Trophoblast cell (in vitro differentiated cells and primary cell): ENCODE measurements around the gene DCUN1D3.

Experiments
- DNase-seq, 2 donors: peaks; one replicate each; pipeline ENCODE4 v3.0.0-alpha.2; 2016
- H2AFZ ChIP-seq: 2 replicates; pipeline ENCODE4 v1.6.1; 2013; ENCODE audit warnings: low read length, moderate library complexity, mild to moderate bottlenecking; ENCODE audit not compliant: insufficient read depth, poor library complexity
- H2AK5ac ChIP-seq: 2 replicates; pipeline ENCODE4 v1.6.1; 2013; ENCODE audit warnings: mild to moderate bottlenecking, low read length
- H2BK120ac ChIP-seq: 2 replicates; pipeline ENCODE4 v1.6.1; 2013; ENCODE audit warnings: low read length, mild to moderate bottlenecking, moderate library complexity; ENCODE audit not compliant: insufficient read depth, poor library complexity
- H2BK12ac ChIP-seq: 2 replicates; pipeline ENCODE4 v1.6.1; 2013; ENCODE audit warnings: mild to moderate bottlenecking, low read length, moderate library complexity
- H2BK5ac ChIP-seq: 2 replicates; pipeline ENCODE4 v1.6.1; 2013; ENCODE audit warnings: low read length, low read depth, moderate library complexity, mild to moderate bottlenecking; ENCODE audit not compliant: poor library complexity
- H3K14ac ChIP-seq: 2 replicates; pipeline ENCODE4 v1.6.1; 2013; ENCODE audit warnings: mild to moderate bottlenecking, low read length
- H3K18ac ChIP-seq: 2 replicates; pipeline ENCODE4 v1.6.1; 2013; ENCODE audit warnings: mild to moderate bottlenecking, low read length
- H3K23ac ChIP-seq: 2 replicates; pipeline ENCODE4 v1.6.1; 2013; ENCODE audit warnings: low read length
- H3K27ac ChIP-seq: 2 replicates; pipeline ENCODE4 v1.5.1; 2013; ENCODE audit warnings: low read depth, mild to moderate bottlenecking, inconsistent platforms, low read length, moderate library complexity
- H3K27me3 ChIP-seq: 2 replicates; pipeline ENCODE4 v1.6.1; 2013; ENCODE audit warnings: inconsistent platforms, mild to moderate bottlenecking, low read length, moderate library complexity; ENCODE audit not compliant: insufficient read depth
- H3K36me3 ChIP-seq, 2 experiments: 1 replicate in 1 of 2; 2 replicates in 1 of 2; pipeline ENCODE4 v1.6.1; 2013; ENCODE audit warnings: low read length in 2 of 2, mild to moderate bottlenecking in 2 of 2, moderate library complexity in 1 of 2; ENCODE audit not compliant: insufficient read depth in 2 of 2, control insufficient read depth in 1 of 2
- H3K4ac ChIP-seq: 2 replicates; pipeline ENCODE4 v1.6.1; 2013; ENCODE audit warnings: low read depth, mild to moderate bottlenecking, low read length, moderate library complexity
- H3K4me1 ChIP-seq, 2 experiments: 1 replicate in 1 of 2; 2 replicates in 1 of 2; pipeline ENCODE4 v1.6.1; 2013; ENCODE audit warnings: low read length in 2 of 2, mild to moderate bottlenecking in 2 of 2, moderate library complexity in 1 of 2; ENCODE audit not compliant: insufficient read depth in 2 of 2, control insufficient read depth in 1 of 2
- H3K4me2 ChIP-seq: 2 replicates; pipeline ENCODE4 v1.6.1; 2013; ENCODE audit warnings: inconsistent platforms, mild to moderate bottlenecking, low read length, moderate library complexity
- H3K4me3 ChIP-seq: 2 replicates; pipeline ENCODE4 v1.5.1; 2013; ENCODE audit warnings: mild to moderate bottlenecking, low read depth, low read length, inconsistent platforms
- H3K79me1 ChIP-seq: one replicate; pipeline ENCODE4 v1.6.1; 2013; ENCODE audit warnings: low read length
- H3K79me2 ChIP-seq: 2 replicates; pipeline ENCODE4 v1.6.1; 2013; ENCODE audit warnings: low read length, mild to moderate bottlenecking; ENCODE audit not compliant: control insufficient read depth, insufficient read depth, poor library complexity
- H3K9ac ChIP-seq: 2 replicates; pipeline ENCODE4 v1.6.1; 2013; ENCODE audit warnings: mild to moderate bottlenecking, low read length
- H3K9me3 ChIP-seq: 2 replicates; pipeline ENCODE4 v1.6.1; 2013; ENCODE audit warnings: low read depth, mild to moderate bottlenecking, control low read depth, inconsistent platforms, low read length; ENCODE audit not compliant: insufficient read depth
- H4K12ac ChIP-seq: 2 replicates; pipeline ENCODE4 v1.6.1; 2013; ENCODE audit warnings: low read depth, mild to moderate bottlenecking, low read length, moderate library complexity
- H4K8ac ChIP-seq: 2 replicates; pipeline ENCODE4 v1.6.1; 2013; ENCODE audit warnings: low read depth, mild to moderate bottlenecking, low read length, moderate library complexity
- H4K91ac ChIP-seq: one replicate; pipeline ENCODE4 v1.6.1; 2013; ENCODE audit warnings: low read depth, mild to moderate bottlenecking, low read length, moderate library complexity
- WGBS: extraction: QIAGEN DNeasy Blood & Tissue Kit; methylation state at CpG from one replicate; pipeline ENCODE4 v1.1.7; 2013; ENCODE audit warnings: missing lambda C conversion rate; ENCODE audit not compliant: insufficient read length, insufficient coverage; ENCODE audit errors: extremely low coverage; 5-methylcytosine and 5-hydroxymethylcytosine counted together

DCUN1D3 gene

DNA sequence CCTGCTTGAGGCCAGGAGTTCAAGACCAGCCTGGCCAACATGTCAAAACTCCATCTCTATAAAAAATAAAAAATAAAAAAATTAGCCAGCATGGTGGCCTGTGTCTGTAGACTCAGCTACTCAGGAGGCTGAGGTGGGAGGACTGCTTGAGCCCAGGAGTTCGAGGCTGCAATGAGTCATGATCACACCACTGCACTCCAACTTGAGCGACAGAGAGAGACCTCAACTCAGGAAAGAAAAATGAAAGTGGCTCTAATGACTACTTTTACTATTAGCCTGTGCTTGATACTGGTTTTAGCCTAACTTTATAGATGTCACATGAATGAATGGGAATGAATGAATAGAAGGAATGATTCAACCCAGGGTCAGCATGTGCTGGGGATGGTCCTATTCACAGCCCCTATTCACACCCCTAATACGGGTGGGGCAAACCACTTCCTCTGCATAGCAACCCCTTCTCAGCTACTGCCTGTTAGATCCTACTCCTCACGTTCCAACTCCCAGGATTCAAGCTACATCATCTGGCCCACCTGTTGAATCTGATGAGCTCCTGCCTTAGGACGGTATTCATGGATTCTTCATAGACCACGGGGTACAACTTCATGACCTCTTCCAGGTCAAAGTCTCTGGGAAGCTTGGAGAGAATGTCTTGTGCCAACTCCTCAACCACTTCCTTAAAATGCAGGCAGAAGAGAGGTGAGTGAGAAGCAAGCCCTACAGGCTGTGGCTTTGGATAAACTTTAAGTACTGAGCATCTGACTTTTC is 40.9 kb upstream of the DCUN1D3 start:
- no peaks in the 10 kb centered on the region for H3K4me1 ChIP-seq
- H3K14ac ChIP-seq: no peak overlapping the region
- no peak overlapping the region for H4K91ac ChIP-seq
- no peak overlapping the region for H2BK12ac ChIP-seq
- H3K9ac ChIP-seq: no peak overlapping the region
- no peak overlapping the region for H3K4ac ChIP-seq
- no peak overlapping the region for H3K4me2 ChIP-seq
- no peak overlapping the region for H2AK5ac ChIP-seq
- no CpG with 5 or more reads among the region's 6 CpGs for WGBS
- no peak overlapping the region for H3K18ac ChIP-seq
- no peaks in the 10 kb centered on the region for H3K27me3 ChIP-seq
- no peak overlapping the region for H3K27ac ChIP-seq
- no peak overlapping the region for H4K8ac ChIP-seq
- H2AFZ ChIP-seq: no peak overlapping the region
- no peak overlapping the region for H2BK120ac ChIP-seq
- H3K79me2 ChIP-seq: no peaks in the 10 kb centered on the region
- no peak overlapping the region for H3K23ac ChIP-seq
- no peaks in the 10 kb centered on the region for H3K9me3 ChIP-seq
- H3K36me3 ChIP-seq: no peaks in the 10 kb centered on the region
- no peak overlapping the region for H3K4me3 ChIP-seq
- no peak for DNase-seq
- no peak overlapping the region for H4K12ac ChIP-seq
- no peak overlapping the region for H2BK5ac ChIP-seq
- H3K79me1 ChIP-seq: no peaks in the 10 kb centered on the region

DNA sequence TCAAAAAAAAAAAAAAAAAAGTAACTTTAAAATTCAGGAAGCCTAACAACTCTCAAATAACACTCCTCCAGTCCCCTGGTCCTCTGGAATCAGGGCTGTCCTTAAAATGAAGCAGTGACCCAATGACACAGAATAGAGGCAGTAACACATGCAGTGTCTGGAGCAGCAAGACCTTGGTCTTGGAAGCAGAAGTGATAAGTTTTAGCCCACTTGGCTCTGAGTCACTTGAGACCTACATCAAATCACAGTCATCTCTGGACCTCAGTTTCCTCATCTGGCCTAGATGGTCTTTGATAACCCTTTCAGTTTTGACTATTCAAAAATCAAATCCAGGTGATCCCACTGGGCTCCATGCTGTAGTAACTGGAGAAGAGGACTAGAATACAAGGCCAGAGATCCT is 39.5 kb upstream of the DCUN1D3 start:
- no peak overlapping the region for H2BK5ac ChIP-seq
- no peak overlapping the region for H2BK12ac ChIP-seq
- no peak overlapping the region for H3K14ac ChIP-seq
- no peak overlapping the region for H4K12ac ChIP-seq
- no peaks in the 10 kb centered on the region for H3K79me1 ChIP-seq
- peak overlapping the region; percentile 55 for H3K23ac ChIP-seq
- no peak overlapping the region for H4K91ac ChIP-seq
- no peak overlapping the region for H4K8ac ChIP-seq
- no peaks in the 10 kb centered on the region for H3K79me2 ChIP-seq
- no peak overlapping the region for H3K9ac ChIP-seq
- no peak overlapping the region for H3K4me3 ChIP-seq
- H3K27ac ChIP-seq: no peak overlapping the region
- no peak for DNase-seq
- no peak overlapping the region for H2AK5ac ChIP-seq
- H3K4me1 ChIP-seq: no peaks in the 10 kb centered on the region
- H3K36me3 ChIP-seq: no peaks in the 10 kb centered on the region
- H3K4me2 ChIP-seq: no peak overlapping the region
- H3K18ac ChIP-seq: no peak overlapping the region
- H3K4ac ChIP-seq: no peak overlapping the region
- H2BK120ac ChIP-seq: no peak overlapping the region
- no peaks in the 10 kb centered on the region for H3K27me3 ChIP-seq
- no peaks in the 10 kb centered on the region for H3K9me3 ChIP-seq
- H2AFZ ChIP-seq: no peak overlapping the region

DNA sequence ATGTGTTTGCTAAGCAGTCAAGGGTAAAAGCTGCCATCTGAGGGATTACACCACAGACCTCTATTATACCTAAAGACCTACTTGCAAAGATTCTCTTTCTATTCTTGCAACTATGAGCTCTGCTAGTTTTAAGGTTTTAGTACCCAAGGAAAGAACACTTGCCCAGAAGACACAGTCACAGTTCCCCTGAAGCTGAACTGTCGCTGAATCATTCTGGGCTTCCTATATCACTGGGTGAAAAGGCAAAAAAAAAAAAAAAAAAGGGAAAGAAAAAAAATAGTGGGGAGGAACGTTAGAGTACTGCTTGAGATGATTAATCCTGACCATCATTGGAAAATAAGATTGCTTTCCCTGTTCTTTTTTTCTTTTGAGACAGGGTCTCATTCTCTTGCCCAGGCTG is 38.3 kb upstream of the DCUN1D3 start:
- DNase-seq: no peak
- Histone ChIP-seq H3K23ac (no peak overlapping the region), H3K27me3 (no peaks in the 10 kb centered on the region), H3K36me3 (no peaks in the 10 kb centered on the region), H2AK5ac (no peak overlapping the region), H4K91ac (no peak overlapping the region), H3K4ac (no peak overlapping the region), H3K27ac (no peak overlapping the region), H3K18ac (no peak overlapping the region), H3K9ac (no peak overlapping the region), H3K4me2 (no peak overlapping the region), H3K79me2 (no peaks in the 10 kb centered on the region), H3K79me1 (no peaks in the 10 kb centered on the region), H3K9me3 (no peaks in the 10 kb centered on the region), H3K4me3 (no peak overlapping the region), H3K14ac (no peak overlapping the region), H2BK5ac (no peak overlapping the region), H4K12ac (no peak overlapping the region), H2AFZ (no peak overlapping the region), H3K4me1 (no peaks in the 10 kb centered on the region), H4K8ac (no peak overlapping the region), H2BK12ac (no peak overlapping the region), H2BK120ac (no peak overlapping the region)
- WGBS: no CpG with 5 or more reads among the region's 2 CpGs

DNA sequence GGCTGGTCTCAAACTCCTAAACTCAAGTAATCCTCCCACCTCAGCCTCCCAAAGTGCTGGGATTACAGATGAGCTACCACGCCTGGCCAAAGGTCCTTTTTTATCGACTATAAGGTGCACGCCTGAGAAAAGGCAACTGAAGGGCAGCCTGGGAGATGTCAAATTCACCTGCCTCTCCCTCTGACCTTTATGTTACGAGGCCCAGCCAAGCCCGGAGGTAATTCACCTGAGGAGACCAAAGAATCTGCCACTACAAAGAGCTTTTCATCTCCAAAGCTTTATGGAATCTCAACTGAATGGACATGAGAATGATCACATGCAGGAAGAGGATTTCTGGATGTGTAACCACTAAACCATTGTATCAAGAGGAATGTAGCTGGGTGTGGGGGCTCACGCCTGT is 37.6 kb upstream of the DCUN1D3 start:
- H2BK12ac ChIP-seq: no peak overlapping the region
- H4K12ac ChIP-seq: no peak overlapping the region
- no peak overlapping the region for H3K14ac ChIP-seq
- no peak overlapping the region for H3K27ac ChIP-seq
- no peaks in the 10 kb centered on the region for H3K4me1 ChIP-seq
- no peak overlapping the region for H3K18ac ChIP-seq
- H4K8ac ChIP-seq: no peak overlapping the region
- no peak overlapping the region for H3K4ac ChIP-seq
- H2BK120ac ChIP-seq: no peak overlapping the region
- no peak for DNase-seq
- no peak overlapping the region for H2AK5ac ChIP-seq
- H3K23ac ChIP-seq: no peak overlapping the region
- H3K9me3 ChIP-seq: no peaks in the 10 kb centered on the region
- no peaks in the 10 kb centered on the region for H3K27me3 ChIP-seq
- H3K79me2 ChIP-seq: no peaks in the 10 kb centered on the region
- H3K4me2 ChIP-seq: no peak overlapping the region
- no peaks in the 10 kb centered on the region for H3K36me3 ChIP-seq
- H3K4me3 ChIP-seq: no peak overlapping the region
- H4K91ac ChIP-seq: no peak overlapping the region
- H3K9ac ChIP-seq: no peak overlapping the region
- H3K79me1 ChIP-seq: no peaks in the 10 kb centered on the region
- H2BK5ac ChIP-seq: no peak overlapping the region
- no peak overlapping the region for H2AFZ ChIP-seq
- WGBS: no CpG with 5 or more reads among the region's 6 CpGs
